Measurements from ENCODE around the gene SDS.

The SDS gene

DNA sequence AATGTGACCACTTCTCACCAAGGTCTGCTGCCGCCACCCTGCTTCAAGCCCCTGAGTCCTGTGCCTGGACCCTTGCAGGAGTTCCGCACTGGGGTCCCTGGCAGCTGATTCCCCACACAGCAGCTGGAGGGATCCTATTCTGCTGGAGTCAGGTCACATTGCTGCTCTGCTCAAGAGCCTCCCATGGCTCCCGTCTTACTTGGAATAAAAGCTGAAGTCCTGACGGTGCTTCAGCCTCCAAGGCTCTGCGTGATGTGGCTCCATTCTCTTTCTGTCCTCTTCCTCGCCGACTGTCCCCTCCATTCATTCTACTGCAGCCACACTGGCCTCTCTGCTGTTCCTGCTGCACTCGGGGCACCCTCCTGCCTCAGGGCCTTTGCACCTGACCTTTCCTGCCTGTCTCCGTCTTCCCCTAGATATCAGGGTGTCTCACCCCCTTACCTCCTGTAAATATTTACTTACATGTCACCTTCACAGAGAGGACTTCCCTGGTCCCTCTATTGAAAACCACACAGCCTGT, 10.9 kb upstream of the SDS start:
- TF ChIP-seq, protein P1, sequence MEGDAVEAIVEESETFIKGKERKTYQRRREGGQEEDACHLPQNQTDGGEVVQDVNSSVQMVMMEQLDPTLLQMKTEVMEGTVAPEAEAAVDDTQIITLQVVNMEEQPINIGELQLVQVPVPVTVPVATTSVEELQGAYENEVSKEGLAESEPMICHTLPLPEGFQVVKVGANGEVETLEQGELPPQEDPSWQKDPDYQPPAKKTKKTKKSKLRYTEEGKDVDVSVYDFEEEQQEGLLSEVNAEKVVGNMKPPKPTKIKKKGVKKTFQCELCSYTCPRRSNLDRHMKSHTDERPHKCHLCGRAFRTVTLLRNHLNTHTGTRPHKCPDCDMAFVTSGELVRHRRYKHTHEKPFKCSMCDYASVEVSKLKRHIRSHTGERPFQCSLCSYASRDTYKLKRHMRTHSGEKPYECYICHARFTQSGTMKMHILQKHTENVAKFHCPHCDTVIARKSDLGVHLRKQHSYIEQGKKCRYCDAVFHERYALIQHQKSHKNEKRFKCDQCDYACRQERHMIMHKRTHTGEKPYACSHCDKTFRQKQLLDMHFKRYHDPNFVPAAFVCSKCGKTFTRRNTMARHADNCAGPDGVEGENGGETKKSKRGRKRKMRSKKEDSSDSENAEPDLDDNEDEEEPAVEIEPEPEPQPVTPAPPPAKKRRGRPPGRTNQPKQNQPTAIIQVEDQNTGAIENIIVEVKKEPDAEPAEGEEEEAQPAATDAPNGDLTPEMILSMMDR (IDR thresholded peaks at IDR 0.05; ENCODE audit: low read depth, low read length), result no peak
- Histone ChIP-seq H3K9me3 (no peaks in the 10 kb centered on the region), H3K27me3 (no peaks in the 10 kb centered on the region), H3K4me3 (ENCODE audit: low read depth, low read length) (no peak overlapping the region), H3K36me3 (no peaks in the 10 kb centered on the region), H3K4me1 (no peaks in the 10 kb centered on the region)
- no peak for DNase-seq

DNA sequence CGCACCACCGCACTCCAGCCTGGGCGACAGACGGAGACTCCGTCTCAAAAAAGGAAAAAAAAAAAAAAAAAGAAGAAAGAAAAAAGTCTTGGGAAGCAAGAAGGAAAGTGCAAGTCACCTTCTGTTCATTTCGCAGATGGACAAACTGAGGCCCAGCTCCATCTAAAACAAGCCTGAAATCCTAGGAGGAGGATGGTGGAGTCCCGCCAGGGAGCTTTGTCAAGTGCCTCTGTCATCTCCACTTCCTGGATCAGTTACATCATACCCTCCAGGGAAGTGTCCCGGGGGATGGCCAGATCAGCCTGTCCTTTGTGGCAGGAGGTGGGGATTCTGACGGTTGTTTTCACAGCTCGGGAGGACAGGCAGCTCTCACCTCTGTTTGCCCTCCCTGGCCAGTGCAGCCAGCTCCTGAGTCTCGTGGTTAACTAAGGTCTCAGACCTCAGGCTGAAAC, 9.8 kb upstream of the SDS start:
- Histone ChIP-seq H3K36me3 (no peaks in the 10 kb centered on the region), H3K27me3 (no peaks in the 10 kb centered on the region), H3K4me1 (no peaks in the 10 kb centered on the region), H3K9me3 (no peaks in the 10 kb centered on the region), H3K4me3 (ENCODE audit: low read depth, low read length) (no peak overlapping the region)
- TF ChIP-seq, protein P1 (IDR thresholded peaks at IDR 0.05; ENCODE audit: low read depth, low read length), result no peak
- DNase-seq, result peak; percentile 24

DNA sequence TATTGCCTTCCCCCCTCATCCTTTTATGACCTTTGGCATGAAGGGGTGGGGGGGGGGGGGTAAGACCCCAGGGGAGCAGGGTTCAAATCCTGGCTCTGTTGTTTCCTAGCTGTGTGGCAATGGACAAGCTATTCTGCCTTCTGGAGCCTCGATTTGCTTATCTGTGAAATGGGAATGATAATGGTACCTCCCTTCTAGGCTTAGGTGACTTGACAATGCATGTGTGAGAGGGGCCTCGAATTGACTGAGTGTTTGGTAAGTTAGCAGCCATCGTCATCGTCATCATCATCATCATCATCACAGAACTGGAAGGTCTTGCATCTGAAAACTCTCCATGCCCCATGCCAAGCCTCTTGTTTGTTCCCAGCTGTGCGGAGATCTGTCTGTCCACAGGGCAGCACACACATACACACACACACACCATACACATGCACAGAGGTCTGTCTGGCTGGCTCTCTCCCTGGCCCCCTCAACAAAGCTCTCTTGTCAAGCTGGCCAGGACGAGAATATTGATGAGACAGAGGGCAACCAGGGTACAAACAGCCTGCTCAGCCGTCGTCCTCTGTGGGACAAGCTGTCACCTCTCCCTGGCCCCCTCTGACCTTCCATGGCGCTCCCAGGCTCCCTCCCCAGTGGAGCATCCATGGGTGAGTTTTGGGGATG, 5.9 kb upstream of the SDS start:
- H3K27me3 ChIP-seq, result no peaks in the 10 kb centered on the region
- no peaks in the 10 kb centered on the region for H3K36me3 ChIP-seq
- H3K9me3 ChIP-seq, result no peaks in the 10 kb centered on the region
- no peak for DNase-seq
- no peaks in the 10 kb centered on the region for H3K4me1 ChIP-seq
- TF ChIP-seq, protein P1 (IDR thresholded peaks at IDR 0.05; ENCODE audit: low read depth, low read length), result no peak
- no peak overlapping the region for H3K4me3 ChIP-seq (ENCODE audit: low read depth, low read length)

DNA sequence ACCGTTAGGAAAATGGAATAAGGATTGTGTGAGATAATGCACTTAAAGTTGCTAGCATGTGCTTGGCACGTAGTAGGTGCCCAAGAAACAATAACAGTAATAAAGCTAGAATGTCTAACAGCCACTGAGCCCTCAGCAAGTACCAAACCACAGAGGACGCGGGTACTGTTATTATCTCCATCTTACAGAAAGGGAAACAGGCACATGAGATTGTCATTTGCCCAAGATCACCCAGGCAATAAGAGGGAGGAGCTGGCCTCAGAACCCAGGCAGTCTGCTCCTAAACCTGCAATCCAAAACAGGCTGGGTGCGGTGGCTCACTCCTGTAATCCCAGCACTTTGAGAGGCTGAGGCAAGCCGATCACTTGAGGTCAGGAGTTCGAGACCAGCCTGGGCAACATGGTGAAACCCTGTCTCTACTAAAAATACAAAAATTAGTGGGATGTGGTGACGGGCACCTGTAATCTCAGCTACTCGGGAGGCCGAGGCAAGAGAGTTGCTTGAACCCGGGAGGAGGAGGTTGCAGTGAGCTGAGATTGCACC, 5.1 kb upstream of the SDS start:
- Histone ChIP-seq H3K36me3 (no peaks in the 10 kb centered on the region), H3K4me3 (ENCODE audit: low read depth, low read length) (no peak overlapping the region), H3K9me3 (no peaks in the 10 kb centered on the region), H3K27me3 (no peaks in the 10 kb centered on the region), H3K4me1 (no peaks in the 10 kb centered on the region)
- TF ChIP-seq, protein P1 (IDR thresholded peaks at IDR 0.05; ENCODE audit: low read depth, low read length), result no peak
- no peak for DNase-seq

DNA sequence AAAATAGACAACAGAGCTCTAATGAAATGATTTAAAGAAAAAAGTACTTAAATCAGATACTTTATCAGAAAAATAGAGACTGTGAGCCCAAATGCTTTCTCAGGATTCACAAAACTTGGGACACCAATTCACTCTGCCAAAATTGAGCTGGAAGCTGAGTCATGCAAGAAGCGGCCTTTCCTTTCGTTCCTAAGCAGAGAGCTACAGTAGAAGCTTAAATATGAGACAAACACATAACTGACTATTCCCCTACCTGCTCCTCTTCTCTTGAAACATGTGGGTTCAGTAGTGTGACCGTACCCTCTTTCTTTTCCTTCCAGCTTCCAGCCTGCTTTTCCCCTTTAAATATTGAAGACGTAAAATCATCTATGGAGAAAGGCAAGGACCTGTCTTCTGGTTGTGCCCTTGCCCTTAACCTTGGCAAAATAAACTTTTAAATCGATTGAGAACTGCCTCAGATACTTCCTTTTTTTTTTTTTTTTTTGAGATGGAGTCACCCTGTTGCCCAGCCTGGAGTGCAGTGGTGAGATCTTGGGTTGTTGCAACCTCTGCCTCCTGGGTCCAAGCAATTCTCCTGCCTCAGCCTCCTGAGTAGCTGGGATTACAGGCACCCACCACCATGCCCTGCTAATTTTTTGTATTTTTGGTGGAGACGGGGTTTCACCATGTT, 4.4 kb upstream of the SDS start:
- Histone ChIP-seq H3K27me3 (no peaks in the 10 kb centered on the region), H3K9me3 (no peaks in the 10 kb centered on the region), H3K36me3 (no peaks in the 10 kb centered on the region), H3K4me3 (ENCODE audit: low read depth, low read length) (no peak overlapping the region), H3K4me1 (no peaks in the 10 kb centered on the region)
- TF ChIP-seq, protein P1 (IDR thresholded peaks at IDR 0.05; ENCODE audit: low read depth, low read length), result no peak
- DNase-seq, result no peak

DNA sequence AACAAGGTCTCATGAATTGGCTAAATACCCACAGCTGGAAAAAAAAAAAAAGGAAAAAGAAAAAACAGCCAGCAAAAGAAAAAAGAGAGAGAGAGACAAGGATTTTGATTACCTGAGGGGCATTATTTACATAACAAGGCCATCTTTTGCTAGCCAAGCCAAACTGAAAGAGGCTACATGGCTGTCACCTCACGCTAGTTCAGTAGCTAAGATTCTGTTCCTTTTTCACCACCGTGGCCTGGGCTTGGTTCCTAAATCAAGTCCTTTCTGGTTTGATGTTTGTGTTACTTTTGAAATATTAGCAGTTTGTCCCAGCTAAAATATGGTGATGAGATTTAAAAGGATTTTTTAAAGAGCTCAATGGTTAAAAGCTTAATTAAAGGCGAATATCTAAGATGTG, 2.0 kb upstream of the SDS start:
- Histone ChIP-seq H3K9me3 (no peaks in the 10 kb centered on the region), H3K36me3 (no peaks in the 10 kb centered on the region), H3K27me3 (no peaks in the 10 kb centered on the region), H3K4me3 (ENCODE audit: low read depth, low read length) (no peak overlapping the region), H3K4me1 (no peaks in the 10 kb centered on the region)
- TF ChIP-seq, protein P1 (IDR thresholded peaks at IDR 0.05; ENCODE audit: low read depth, low read length), result no peak
- no peak for DNase-seq

Data from BE2C (cell line).